Measurements from ENCODE around the gene SHC3. TPM values are rescaled to one million over a fixed set of nuclear protein-coding genes. Genes with fewer than 3 reads are reported as not detected.

Gene SHC3
- total and polyA plus RNA-seq, 2 of the 4 experiments (the other 2 are of a cell fraction) = 4.5 to 13.3 TPM

- no peaks in the 10 kb centered on the region for H3K27me3 ChIP-seq (ENCODE audit: control insufficient read depth, insufficient read depth, low read length)
- WGBS, 2 experiments (ENCODE audit: extremely low coverage in 2 of 2, insufficient read length in 1 of 2) = 20% methylated on average over 1 of the region's 8 CpGs; no CpG with 5 or more reads in 1 of the 2 experiments
- H3K9me3 ChIP-seq (ENCODE audit: control insufficient read depth, insufficient read depth, low read length) = no peaks in the 10 kb centered on the region
- H3K23ac ChIP-seq (ENCODE audit: low read depth, low read length) = no peak overlapping the region
- CTCF ChIA-PET = interaction anchor here (0.6 kb wide), 1 partner anchor 27 kb away, joined by 3 read pairs; no protein-coding TSS in a partner anchor
- H2BK120ac ChIP-seq (ENCODE audit: low read depth, low read length) = no peak overlapping the region
- POLR2A ChIA-PET (ENCODE audit: unreplicated experiment) = no interaction called here
- peak; percentile 61 for DNase-seq
- H2AK5ac ChIP-seq (ENCODE audit: low read depth, low read length) = no peak overlapping the region
- peaks cover 14% of the 10 kb centered on the region for H3K9me1 ChIP-seq (ENCODE audit: insufficient read depth, low read length)
- BruUV-seq (replicated peaks) = no TSS peak
- H2BK20ac ChIP-seq (ENCODE audit: low read depth, low read length) = no peak overlapping the region
- peaks cover 14% of the 10 kb centered on the region for H3K4me1 ChIP-seq (ENCODE audit: control insufficient read depth, insufficient read depth, low read length)
- intact Hi-C loops (cut with micrococcal nuclease) (loop anchor here (5.0 to 10.0 kb wide), 2 partner anchors 98 to 141 kb away; partner anchors contain the start of gene SHC3), dilution Hi-C loops (cut with HindIII; ENCODE audit: low sequenced_read_pairs, unreplicated experiment) (no loop called here), in situ Hi-C loops (cut with MboI; ENCODE audit: low sequenced_read_pairs) (no loop called here)
- no peak overlapping the region for H3K14ac ChIP-seq (replicated peaks; ENCODE audit: low read depth, low read length)
- H3K18ac ChIP-seq (ENCODE audit: low read depth, low read length) = no peak overlapping the region
- TF ChIP-seq RCOR1 (IDR thresholded peaks at IDR 0.05; ENCODE audit: insufficient replicate concordance, low read length) (no peak), USF2 (IDR thresholded peaks at IDR 0.05; ENCODE audit: low read depth, low read length) (no peak), SMC3 (IDR thresholded peaks at IDR 0.05; ENCODE audit: low read depth, low read length) (no peak), MAFK (IDR thresholded peaks at IDR 0.05; ENCODE audit: low read depth, low read length) (no peak), CTCF (conservative IDR thresholded peaks at IDR 0.05; ENCODE audit: low read depth, low read length) (no peak), BHLHE40 (IDR thresholded peaks at IDR 0.05; ENCODE audit: low read depth, low read length) (no peak), RFX5 (IDR thresholded peaks at IDR 0.05; ENCODE audit: low read depth, low read length) (no peak), CHD1 (IDR thresholded peaks at IDR 0.05; ENCODE audit: low read depth, low read length) (no peak), CEBPB (IDR thresholded peaks at IDR 0.05; ENCODE audit: low read depth, low read length) (no peak), ELK1 (IDR thresholded peaks at IDR 0.05; ENCODE audit: borderline replicate concordance, low read depth, low read length) (no peak)
- no peak overlapping the region for H3K4me2 ChIP-seq (ENCODE audit: low read depth, low read length)
- H2BK5ac ChIP-seq (ENCODE audit: low read depth, low read length, poor library complexity, severe bottlenecking) = no peak overlapping the region
- no peak overlapping the region for H2AK9ac ChIP-seq (replicated peaks; ENCODE audit: low read depth, low read length, poor library complexity)
- H3K56ac ChIP-seq (ENCODE audit: extremely low read depth, insufficient read depth, low read length) = no peak overlapping the region
- no peak overlapping the region for H2BK15ac ChIP-seq (ENCODE audit: low read depth, low read length)
- H4K5ac ChIP-seq (ENCODE audit: low read depth, low read length) = no peak overlapping the region
- H4K91ac ChIP-seq (ENCODE audit: insufficient read depth, low read depth, low read length) = no peak overlapping the region
- H2AFZ ChIP-seq (replicated peaks; ENCODE audit: low read length, poor library complexity) = no peak overlapping the region
- no peaks in the 10 kb centered on the region for H4K20me1 ChIP-seq (ENCODE audit: insufficient read depth, low read length)
- ATAC-seq (ENCODE audit: low read depth) = no peak
- H3K79me1 ChIP-seq (ENCODE audit: low read depth in 1 of 2, low read length in 2 of 2) = peaks cover 3 to 14% of the 10 kb centered on the region in 2 experiments; a peak in 3 of 4 replicates
- peaks cover 9% of the 10 kb centered on the region for H3K36me3 ChIP-seq (ENCODE audit: control insufficient read depth, insufficient read depth, low read length)
- no peak overlapping the region for H3K9ac ChIP-seq (ENCODE audit: low read depth, low read length)
- no peak overlapping the region for H3K4me3 ChIP-seq (ENCODE audit: insufficient read depth, low read depth, low read length)
- no peak overlapping the region for H3K27ac ChIP-seq (ENCODE audit: insufficient read depth, low read length)
- H3K4ac ChIP-seq (ENCODE audit: low read depth, low read length) = no peak overlapping the region
- H4K8ac ChIP-seq (ENCODE audit: low read depth in 2 of 2, low read length in 2 of 2) = no peak overlapping the region
These were observed 142.2 kb downstream of the SHC3 start for GRCh38 chr9:89036383-89036782.
